Ammon's horn (tissue), 1 donor: ENCODE results near the gene WHRN.
A peak's percentile ranks its signal among the peaks of the same experiment; 100 is the strongest.

Experiments used
- DNase-seq: peaks from one replicate; pipeline ENCODE4 v3.0.0-alpha.2; 2016; ENCODE audit warnings: low spot score

WHRN gene

GRCh38 chr9:114396558-114397218, 108.6 kb downstream of the WHRN start:
- no peak for DNase-seq

- DNase-seq, result no peak
Observed at GRCh38 chr9:114395768-114396167, 109.5 kb downstream of the WHRN start.

- no peak for DNase-seq
Observed at GRCh38 chr9:114395334-114395617, 110.0 kb downstream of the WHRN start.

DNA sequence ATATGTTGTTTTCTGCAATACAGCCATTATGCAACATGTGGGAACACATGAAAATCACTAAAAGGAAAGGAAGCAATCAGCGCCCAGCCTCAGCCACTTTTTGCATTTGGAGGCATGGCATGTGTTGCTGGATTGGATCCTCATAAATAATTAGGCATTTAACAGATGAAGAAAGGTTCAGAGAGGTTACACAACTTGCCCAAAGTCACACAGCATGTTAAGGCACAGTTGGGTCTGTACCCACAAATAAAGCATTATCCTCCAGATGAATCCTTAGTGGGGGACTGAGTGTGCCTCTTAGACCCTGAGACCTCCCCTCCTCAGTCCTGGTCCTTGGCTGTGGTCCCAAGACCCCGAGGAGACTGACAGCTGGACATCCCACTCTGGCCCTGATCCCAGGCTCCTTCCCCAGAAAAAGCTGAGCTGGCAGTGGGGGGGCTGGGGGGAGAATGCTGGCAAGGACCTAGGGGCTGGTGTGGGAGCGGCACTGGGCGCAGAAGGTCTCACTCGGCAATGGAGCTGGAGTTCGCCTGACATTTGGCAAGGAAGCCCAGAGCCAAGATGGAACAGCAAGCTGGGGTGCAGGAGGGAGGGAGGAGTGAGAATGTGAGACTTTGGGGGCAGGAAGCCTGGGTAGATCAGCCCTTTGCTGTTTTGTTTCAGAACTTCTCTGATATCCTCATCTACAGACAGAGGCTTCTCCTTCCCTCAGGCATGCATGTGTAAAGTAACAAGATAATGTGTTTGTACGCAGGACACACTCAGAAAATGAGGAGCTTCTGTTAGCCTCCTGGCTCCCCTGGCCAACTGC, 110.5 kb downstream of the WHRN start:
- DNase-seq, result peak; percentile 31

DNA sequence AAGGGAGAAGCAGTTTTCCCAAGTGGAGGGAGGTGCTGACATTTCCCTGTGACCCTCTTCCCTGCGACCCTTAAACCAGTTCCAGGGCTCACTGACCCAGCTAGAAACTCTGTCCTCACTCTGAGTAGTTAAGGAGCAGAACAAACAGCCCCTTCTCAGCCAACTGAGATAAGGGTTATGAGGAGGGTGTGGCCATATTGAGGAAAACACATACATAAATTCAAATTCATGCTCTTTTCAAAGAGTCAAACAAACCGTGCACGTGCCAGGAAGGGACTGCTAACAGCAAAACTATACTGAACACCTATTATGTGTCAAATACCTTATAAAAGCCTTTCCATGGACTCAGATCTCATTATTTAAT, 112.5 kb downstream of the WHRN start:
- DNase-seq, result no peak

GRCh38 chr9:114390952-114391351, 114.3 kb downstream of the WHRN start:
- no peak for DNase-seq

- DNase-seq, result no peak
Observed at GRCh38 chr9:114389612-114390368, 115.5 kb downstream of the WHRN start.

- no peak for DNase-seq
Observed at GRCh38 chr9:114388764-114389375, 116.4 kb downstream of the WHRN start.

DNA sequence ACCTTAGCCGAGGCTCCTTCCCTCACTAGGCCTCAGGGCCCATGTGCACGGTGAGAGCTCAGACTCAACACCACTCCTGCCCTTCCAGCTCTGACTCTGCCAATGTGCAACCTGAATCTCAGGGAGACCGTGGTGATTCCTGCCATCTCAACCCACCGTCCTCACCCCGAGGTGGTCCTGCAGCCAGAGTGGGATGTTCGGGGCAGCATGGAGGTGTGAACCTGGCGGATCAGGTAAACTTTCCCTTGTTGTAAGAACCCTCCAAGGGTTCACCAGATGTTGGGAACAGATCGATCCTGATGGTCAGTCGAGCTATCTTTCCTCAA, 117.0 kb downstream of the WHRN start:
- no peak for DNase-seq

DNA sequence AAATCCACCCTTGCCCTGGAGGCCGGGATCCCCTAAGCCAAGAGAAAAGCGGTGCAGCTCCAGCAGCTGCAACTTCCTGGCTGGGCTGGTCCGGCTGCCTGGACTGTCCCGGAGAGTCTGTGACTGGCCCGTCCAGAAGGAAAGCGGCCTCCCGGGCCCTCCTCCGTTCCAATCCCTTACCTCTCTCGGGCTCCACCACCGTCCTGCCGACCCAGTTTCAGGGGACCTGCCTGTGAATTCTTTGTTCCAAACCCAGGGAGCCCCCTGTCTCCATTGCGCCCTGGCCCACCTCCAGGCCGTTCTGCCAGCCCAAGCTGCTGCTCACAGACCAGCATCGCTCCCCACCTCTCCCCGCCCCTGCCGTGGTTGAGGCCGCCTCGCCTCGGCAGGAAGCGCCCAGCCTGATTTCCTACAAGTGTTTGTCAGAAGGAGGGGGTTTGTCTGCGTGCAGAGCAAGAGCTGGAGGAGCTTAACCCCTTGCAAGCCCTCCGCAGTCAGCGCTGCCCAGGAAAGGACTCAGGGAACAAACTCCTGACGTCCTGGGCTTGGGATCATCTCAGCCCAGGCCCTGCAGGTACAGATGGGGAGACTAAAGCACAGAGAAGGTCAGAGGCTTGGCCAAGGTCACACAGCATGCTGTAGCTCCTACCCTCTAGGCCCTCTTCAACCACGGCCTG, 117.5 kb downstream of the WHRN start, which contains the start of gene AKNA:
Gene AKNA, minus strand, starts transcription at position 303 of the 677 bp plus-strand sequence. CDS start 6,649 bp downstream, outside the sequence.
- peak; percentile 86 for DNase-seq

DNA sequence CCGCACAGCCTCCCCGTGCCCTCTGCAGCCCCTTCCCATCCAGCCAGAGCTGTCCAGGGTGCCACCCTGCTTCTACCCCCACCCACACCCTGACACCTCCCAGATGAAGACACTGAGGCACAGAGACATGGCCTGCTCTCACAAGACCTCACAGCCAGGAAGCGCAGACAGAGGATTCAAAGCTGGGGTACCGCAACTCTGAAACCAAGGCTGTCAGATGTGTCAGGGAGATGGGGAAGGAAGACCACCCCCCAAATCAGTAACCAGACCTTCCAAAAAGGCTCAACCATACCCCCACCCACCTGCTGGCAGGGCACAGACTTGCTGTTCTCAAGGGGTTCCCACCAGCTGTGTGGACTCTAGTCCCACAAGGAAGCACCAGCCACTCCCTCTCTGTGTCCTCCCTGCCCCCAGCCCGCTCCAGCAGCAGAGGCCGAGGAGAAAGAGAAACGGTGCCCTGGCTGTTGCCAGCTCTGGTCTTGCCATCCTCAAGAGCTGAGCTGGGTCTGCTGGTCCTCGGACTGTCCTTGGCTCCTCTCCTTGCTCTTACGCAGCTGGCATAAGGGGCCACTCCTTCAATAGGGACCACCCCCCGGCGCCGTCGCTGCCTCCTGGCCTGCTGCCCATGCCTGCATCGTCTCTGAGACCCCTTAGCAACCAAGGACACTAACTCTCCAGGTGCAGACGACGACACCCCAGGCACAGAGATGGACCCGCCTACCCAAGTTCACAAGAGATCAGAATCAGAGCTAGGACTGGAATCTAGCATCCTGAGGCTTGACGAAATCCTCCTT, 118.2 kb downstream of the WHRN start:
- peak; percentile 64 for DNase-seq

DNA sequence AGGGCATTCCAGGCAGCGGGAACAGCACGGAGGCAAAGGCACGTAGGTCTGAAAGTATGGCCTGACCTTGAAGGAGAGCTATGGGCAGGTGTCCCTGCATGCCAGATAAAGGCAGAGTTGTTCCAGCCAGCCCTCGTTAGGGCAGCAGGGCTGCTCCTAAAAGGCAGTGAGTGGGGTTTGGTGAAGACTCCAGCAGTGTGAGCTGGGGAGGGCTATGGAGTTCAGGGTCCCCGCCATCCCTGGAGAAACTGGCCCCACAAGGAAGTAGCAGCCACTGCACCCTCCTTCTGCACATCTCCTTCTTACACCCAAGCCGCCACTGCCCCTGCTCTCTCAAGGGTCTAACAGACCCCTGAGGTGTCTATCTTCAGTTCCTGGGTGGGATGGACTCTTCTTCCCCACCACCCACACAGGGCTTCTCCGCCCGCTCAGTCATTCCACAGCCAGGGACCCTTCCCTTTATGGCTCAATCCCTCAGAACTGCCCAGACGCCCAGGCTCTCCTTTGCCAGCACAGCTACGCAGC, 118.8 kb downstream of the WHRN start:
- DNase-seq, result no peak

DNA sequence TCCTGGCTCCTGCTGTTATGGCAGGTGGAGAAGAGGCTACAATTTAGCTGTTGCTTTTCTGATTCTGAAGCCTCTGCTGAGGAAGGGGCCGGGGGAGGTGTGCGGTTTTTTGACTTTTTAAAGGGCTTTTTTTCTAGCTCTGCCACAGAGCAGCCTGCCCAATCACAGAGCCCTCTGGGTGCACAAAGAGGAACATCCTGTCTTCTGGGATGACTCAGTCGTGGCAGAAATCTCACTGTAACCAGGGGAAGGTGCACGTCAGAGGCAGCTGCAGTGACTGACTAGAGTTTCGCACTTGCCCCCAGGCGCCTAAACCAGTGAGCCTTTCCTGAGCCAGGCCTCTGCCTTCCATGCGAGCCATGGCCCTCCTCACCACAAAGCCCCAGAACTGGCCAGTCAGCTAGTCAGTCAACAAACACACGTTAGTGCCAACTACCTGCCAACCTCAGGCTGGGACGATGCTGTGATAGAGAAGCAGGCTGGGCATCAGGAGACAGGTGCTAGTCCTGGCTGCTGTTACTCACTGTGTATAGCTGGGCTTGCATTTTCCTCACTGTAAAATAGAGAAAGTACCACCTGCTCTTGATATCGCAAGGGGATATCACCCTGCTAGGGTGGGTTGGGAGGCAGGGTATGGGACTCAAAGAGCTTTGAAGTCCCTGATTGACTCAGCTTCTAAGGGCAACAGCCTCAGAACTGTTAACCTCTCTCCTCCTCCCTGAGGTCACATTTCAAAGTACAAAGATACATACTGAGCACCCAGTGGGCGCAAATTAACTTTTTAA, 119.7 kb downstream of the WHRN start:
- DNase-seq, result peak; percentile 86

- DNase-seq, result no peak
Observed at GRCh38 chr9:114384836-114385396, 120.4 kb downstream of the WHRN start.

- no peak for DNase-seq
Observed at GRCh38 chr9:114384341-114384740, 120.9 kb downstream of the WHRN start.

DNA sequence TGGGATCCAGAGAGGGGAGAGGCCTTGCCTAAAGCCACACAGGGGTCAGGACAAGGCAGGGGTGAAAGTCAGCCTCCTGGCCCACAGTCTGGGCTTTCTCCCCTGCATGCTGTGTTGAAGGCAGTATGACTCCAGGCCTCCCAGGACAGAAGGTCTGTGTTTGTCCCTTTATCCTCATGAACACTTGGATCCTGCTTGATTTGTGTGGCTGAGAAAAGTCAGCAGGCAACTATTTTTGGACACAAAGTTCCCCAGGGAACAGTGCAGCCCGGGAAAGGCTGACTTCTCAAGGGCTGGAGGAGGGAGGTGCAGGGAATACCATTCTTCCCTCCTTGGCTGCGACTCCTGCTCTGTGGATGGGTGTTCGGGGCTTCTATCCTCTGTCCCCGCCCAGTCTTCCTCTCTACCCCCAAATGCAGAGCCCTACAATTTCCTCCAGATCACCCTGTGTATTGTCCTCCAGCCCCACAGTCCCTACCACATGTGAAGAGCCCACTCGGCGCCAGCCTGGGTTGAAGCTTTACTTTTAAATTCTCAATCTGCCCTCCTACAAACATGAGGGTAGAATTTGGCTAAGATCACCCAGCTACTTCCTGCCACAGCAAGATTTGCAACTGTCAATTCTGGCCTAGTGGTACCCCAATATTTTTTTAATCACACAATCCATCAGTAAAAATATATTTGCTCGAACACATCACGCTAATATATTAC, 121.6 kb downstream of the WHRN start:
- no peak for DNase-seq

DNA sequence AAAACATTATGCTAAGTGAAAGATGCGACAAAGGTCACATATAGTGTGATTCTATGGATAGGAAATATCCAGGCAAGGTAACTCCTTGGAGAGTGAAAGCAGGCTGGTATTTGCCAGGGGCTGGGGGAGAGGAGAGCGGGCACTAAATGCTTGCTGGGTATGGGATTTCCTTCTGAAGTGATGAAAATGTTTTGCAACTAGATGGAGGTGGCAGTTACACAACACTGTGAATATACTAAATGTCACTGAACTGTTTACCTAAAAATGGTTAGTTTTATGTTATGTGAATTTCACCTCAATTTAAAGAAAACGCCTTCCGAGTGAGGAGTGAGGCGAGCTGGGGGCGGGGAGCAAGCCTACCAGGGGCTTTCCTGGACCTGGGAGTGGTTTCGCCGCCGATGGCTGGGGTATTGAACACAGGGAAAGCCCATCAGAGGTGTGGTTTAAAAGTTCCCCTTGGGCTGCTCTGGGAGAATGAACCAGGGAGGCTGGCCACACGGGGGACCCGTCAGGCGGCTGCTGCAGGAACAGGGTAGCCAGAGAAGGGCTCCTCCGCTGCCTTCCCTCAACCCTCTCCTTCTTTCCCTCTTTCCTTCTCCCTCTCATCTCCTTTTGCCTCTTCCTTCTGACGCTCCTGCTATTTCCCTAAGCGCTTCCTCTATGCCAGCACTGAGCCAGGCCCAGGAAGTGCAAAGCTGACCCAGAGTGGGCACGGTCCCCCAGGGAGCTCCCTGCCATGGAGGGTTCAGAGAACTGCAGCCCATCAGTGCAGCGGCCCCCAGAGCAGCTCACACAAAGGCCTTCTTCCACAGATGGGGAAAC, 122.4 kb downstream of the WHRN start:
- DNase-seq, result no peak

- DNase-seq, result no peak
Observed at GRCh38 chr9:114378883-114379282, 126.4 kb downstream of the WHRN start.
